ENCODE data around the gene CTNNA3.

The CTNNA3 gene

DNA sequence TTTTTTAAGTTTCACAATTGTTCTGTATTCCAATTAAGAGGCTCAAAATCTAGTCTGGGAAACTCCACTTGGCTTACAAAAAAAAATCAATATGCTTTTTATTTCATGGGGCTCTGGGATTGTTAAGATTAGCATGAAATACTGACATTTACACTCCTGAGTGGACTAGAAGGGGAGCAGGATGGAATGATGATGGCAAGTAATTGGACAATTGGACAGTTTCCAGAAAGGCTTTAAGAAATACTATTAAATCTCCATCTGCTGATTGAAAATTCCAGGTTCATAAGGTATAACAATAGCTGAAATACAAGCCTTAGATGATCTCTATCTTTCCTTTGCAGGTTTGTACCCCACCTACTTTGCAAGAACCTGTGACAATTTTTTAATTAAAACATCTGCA is 585.7 kb downstream of the CTNNA3 start:
- H3K4me3 ChIP-seq (ENCODE audit: low read depth, low read length), result no peak overlapping the region
- no peaks in the 10 kb centered on the region for H3K9me3 ChIP-seq
- DNase-seq, result peak; percentile 15
- TF ChIP-seq, protein P1, sequence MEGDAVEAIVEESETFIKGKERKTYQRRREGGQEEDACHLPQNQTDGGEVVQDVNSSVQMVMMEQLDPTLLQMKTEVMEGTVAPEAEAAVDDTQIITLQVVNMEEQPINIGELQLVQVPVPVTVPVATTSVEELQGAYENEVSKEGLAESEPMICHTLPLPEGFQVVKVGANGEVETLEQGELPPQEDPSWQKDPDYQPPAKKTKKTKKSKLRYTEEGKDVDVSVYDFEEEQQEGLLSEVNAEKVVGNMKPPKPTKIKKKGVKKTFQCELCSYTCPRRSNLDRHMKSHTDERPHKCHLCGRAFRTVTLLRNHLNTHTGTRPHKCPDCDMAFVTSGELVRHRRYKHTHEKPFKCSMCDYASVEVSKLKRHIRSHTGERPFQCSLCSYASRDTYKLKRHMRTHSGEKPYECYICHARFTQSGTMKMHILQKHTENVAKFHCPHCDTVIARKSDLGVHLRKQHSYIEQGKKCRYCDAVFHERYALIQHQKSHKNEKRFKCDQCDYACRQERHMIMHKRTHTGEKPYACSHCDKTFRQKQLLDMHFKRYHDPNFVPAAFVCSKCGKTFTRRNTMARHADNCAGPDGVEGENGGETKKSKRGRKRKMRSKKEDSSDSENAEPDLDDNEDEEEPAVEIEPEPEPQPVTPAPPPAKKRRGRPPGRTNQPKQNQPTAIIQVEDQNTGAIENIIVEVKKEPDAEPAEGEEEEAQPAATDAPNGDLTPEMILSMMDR (IDR thresholded peaks at IDR 0.05; ENCODE audit: low read depth, low read length), result no peak
- no peaks in the 10 kb centered on the region for H3K27me3 ChIP-seq
- peaks cover 31% of the 10 kb centered on the region for H3K4me1 ChIP-seq
- H3K36me3 ChIP-seq, result no peaks in the 10 kb centered on the region

DNA sequence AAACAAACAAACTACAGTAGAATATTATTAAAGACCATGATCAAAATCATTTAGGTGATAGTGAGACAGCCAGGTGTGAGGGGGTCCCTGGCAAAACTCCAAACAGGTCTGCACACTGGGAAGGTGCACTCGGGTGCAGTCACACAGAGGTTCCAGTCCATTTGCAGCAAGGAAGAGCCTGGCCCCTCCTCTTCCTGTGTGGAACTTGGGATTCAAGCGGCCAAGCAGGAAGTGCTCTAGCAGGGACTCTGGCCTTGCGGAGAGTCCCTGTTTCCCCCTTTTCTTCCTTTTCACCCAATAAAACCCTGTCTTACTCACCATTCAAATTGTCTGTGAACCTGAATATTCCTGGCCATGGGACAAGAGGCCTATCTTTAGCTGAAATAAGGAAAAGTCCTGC is 588.3 kb downstream of the CTNNA3 start:
- Histone ChIP-seq H3K9me3 (no peaks in the 10 kb centered on the region), H3K36me3 (no peaks in the 10 kb centered on the region), H3K4me3 (ENCODE audit: low read depth, low read length) (no peak overlapping the region), H3K27me3 (no peaks in the 10 kb centered on the region), H3K4me1 (peaks cover 24% of the 10 kb centered on the region)
- TF ChIP-seq, protein P1 (IDR thresholded peaks at IDR 0.05; ENCODE audit: low read depth, low read length), result no peak
- DNase-seq, result peak; percentile 5

DNA sequence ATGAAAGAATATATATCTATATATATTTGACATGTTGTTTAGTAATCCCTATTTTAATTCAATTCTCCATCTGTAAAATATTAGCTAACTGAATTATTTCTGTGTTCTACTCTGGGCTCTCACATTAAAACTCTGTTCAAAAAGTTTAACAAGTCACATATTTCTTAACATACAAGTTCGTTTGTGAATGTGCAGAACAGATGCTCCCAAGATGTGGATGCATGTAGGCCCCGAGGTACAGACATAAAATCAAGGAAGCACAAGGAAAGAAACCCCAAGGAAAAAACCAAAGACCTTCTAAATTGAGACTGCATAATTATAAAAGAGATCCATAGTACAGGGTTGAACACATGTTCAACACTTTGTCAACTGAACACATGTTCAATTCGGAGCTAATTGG is 595.0 kb downstream of the CTNNA3 start:
- Histone ChIP-seq H3K4me3 (ENCODE audit: low read depth, low read length) (no peak overlapping the region), H3K27me3 (no peaks in the 10 kb centered on the region), H3K9me3 (no peaks in the 10 kb centered on the region), H3K36me3 (no peaks in the 10 kb centered on the region), H3K4me1 (peaks cover under 1% of the 10 kb centered on the region; the same call in 1 of the 2 replicates)
- no peak for DNase-seq
- TF ChIP-seq, protein P1 (IDR thresholded peaks at IDR 0.05; ENCODE audit: low read depth, low read length), result no peak

DNA sequence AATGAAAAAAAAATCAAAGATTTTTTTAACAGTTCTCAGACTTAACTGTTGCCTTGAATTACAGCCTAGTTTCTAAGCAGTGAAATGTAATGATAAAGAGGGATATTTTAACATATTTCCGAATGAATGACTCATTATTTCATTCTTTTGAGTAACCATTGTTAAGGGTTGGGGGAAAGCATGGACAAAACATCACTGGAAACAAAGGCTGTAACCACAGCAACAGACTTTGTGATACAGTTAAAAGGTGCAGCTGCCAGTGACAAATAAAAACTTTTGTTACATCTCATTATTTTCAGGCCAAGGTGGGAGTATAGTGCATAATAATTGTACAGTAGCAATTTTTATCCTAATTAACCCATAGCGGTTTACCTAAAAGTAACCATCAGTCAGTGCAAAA is 597.5 kb downstream of the CTNNA3 start:
- Histone ChIP-seq H3K4me1 (no peaks in the 10 kb centered on the region), H3K9me3 (no peaks in the 10 kb centered on the region), H3K4me3 (ENCODE audit: low read depth, low read length) (no peak overlapping the region), H3K36me3 (no peaks in the 10 kb centered on the region), H3K27me3 (no peaks in the 10 kb centered on the region)
- TF ChIP-seq, protein P1 (IDR thresholded peaks at IDR 0.05; ENCODE audit: low read depth, low read length), result no peak
- no peak for DNase-seq

DNA sequence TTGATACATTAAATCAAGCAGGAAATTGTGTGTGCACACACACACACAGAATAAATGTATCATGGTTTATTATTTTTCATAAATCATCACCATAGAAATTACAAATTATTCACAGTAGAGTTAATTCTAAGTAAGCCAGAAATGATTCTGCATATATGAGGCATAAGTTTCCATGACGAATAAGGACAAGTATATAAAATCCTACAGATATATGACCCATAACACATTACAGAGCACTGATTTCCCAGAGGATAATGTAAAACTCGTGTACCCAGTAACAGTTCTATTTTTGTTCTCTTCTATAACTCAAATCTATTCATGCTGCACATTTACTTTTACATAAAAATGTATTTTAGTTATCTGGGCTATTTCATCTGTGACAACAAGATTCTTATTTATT is 600.5 kb downstream of the CTNNA3 start:
- no peaks in the 10 kb centered on the region for H3K27me3 ChIP-seq
- no peak overlapping the region for H3K4me3 ChIP-seq (ENCODE audit: low read depth, low read length)
- H3K9me3 ChIP-seq, result no peaks in the 10 kb centered on the region

DNA sequence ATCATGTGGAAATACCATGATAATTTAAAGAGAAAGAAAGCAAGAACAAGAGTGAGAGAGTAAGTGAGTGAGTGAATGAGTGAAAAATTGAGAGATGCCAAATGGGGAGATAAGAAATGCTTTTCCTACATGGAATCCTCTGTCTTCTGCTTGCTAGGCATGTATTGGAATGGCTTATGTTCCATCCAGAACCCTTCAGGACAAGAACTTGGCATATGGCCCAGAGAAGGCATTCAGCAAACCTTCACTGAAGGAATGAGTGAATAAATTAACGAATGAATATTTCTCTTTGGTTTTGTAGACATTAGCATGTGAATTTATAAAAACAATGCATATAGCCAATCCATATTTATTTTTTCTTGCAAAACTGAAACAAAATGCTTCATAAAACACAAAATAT is 608.0 kb downstream of the CTNNA3 start:
- DNase-seq, result no peak
- TF ChIP-seq, protein P1 (IDR thresholded peaks at IDR 0.05; ENCODE audit: low read depth, low read length), result no peak
- peaks cover 3% of the 10 kb centered on the region for H3K4me1 ChIP-seq
- no peaks in the 10 kb centered on the region for H3K9me3 ChIP-seq
- H3K36me3 ChIP-seq, result no peaks in the 10 kb centered on the region
- H3K27me3 ChIP-seq, result no peaks in the 10 kb centered on the region
- no peak overlapping the region for H3K4me3 ChIP-seq (ENCODE audit: low read depth, low read length)

More for the DNA sequence above, 600.5 kb downstream of the CTNNA3 start:
- TF ChIP-seq, protein P1 (IDR thresholded peaks at IDR 0.05; ENCODE audit: low read depth, low read length), result no peak
- Histone ChIP-seq H3K4me1 (no peaks in the 10 kb centered on the region), H3K36me3 (no peaks in the 10 kb centered on the region)
- no peak for DNase-seq

All from BE2C (cell line).